ENCODE measurements around the gene NPM3. TPM values are rescaled to one million over a fixed set of nuclear protein-coding genes. Genes with fewer than 3 reads are reported as not detected.

Gene NPM3, protein sequence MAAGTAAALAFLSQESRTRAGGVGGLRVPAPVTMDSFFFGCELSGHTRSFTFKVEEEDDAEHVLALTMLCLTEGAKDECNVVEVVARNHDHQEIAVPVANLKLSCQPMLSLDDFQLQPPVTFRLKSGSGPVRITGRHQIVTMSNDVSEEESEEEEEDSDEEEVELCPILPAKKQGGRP
- 10 to 100 TPM in 5 of 6 donors, 1 to 10 TPM in 1; 8.4 to 22.7 (median 16.8) TPM for total RNA-seq

DNA sequence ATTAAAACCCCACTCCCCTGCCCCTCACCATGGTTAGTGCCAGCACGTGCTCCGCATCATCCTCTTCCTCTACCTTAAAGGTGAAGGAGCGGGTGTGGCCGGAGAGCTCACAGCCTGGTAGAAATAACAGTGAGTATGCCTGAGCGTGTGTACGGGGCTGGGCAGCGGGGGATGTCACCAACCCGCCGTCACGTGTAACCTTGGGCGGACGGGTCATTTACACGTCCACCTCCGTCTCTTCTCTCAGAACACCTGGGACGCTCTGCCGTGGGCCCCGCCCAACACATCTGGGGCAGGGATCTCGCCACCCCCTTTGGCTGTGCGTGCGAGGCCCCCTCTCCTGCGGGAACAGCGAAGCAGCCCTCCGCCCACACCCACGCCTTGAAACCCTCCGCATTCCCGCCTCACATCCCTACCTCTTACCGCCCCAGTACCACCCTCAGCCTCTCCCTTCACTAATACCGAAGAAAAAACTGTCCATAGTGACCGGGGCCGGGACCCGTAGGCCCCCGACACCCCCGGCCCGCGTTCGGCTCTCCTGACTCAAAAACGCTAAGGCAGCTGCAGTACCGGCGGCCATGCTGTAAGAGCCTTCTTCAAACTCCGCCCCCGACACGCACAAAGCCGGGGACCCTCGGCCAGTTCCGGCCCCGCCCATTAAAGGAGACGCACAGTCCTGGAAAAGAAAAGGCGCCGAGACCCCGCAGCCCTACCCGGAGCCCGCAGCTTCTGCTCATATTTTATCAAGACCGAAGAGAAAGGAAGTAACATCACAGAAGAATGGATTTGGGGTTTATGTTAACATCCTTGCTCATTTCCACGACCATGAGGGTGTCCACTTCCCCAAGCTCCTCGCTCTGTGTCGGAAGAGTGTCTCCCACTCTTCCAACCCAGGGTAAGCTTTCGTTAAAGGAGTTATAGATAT is at the start of gene NPM3:
NPM3 (minus strand) TSS at position 636 of the 925 bp plus-strand sequence; CDS start at position 580, 56 bp downstream.
- Histone ChIP-seq H3K27ac (peak within 1 kb of the TSS in 3 of 4 donors; percentile 28 to 65 (median 48)), H3K9me3 (no peaks in the 10 kb centered on the region), H3K36me3 (peaks cover 4 to 41% (median 26%) of the 10 kb centered on the region in 4 donors), H3K4me1 (peaks cover 47 to 59% (median 49%) of the 10 kb centered on the region in 4 donors), H3K4me3 (peak within 1 kb of the TSS; percentile 52 to 67 (median 62)), H3K27me3 (peaks cover 0 to 17% (median 6%) of the 10 kb centered on the region in 4 donors)
- DNase-seq = peak; percentile 83 to 90
- 2 to 3% methylated on average over 33 to 51 of the region's 57 CpGs for WGBS, 2 donors
- peak; percentile 63 to 81 for ATAC-seq (ENCODE audit: low FRiP score in 2 of 2)
- TF ChIP-seq POLR2A (IDR thresholded peaks at IDR 0.05) = peak in 1 of 4 donors; percentile 11
- peak in 1 of 2 donors; percentile 43 for TF ChIP-seq POLR2AphosphoS5 (IDR thresholded peaks at IDR 0.05)
- TF ChIP-seq EP300 (IDR thresholded peaks at IDR 0.05) = no peak

GRCh38 chr10:101832325-101832771 is 49.1 kb upstream of the NPM3 start:
- DNase-seq = no peak
- H3K4me3 ChIP-seq = no peak overlapping the region
- WGBS, 2 donors = 70 to 80% methylated on average over 2 to 4 of the region's 4 CpGs
- no peak for TF ChIP-seq EP300 (IDR thresholded peaks at IDR 0.05)
- ATAC-seq (ENCODE audit: low FRiP score in 2 of 2) = no peak
- H3K27me3 ChIP-seq = no peaks in the 10 kb centered on the region
- no peak overlapping the region for H3K27ac ChIP-seq
- H3K36me3 ChIP-seq = no peaks in the 10 kb centered on the region
- H3K9me3 ChIP-seq = no peaks in the 10 kb centered on the region
- H3K4me1 ChIP-seq = peaks cover 19 to 40% (median 30%) of the 10 kb centered on the region in 4 donors

DNA sequence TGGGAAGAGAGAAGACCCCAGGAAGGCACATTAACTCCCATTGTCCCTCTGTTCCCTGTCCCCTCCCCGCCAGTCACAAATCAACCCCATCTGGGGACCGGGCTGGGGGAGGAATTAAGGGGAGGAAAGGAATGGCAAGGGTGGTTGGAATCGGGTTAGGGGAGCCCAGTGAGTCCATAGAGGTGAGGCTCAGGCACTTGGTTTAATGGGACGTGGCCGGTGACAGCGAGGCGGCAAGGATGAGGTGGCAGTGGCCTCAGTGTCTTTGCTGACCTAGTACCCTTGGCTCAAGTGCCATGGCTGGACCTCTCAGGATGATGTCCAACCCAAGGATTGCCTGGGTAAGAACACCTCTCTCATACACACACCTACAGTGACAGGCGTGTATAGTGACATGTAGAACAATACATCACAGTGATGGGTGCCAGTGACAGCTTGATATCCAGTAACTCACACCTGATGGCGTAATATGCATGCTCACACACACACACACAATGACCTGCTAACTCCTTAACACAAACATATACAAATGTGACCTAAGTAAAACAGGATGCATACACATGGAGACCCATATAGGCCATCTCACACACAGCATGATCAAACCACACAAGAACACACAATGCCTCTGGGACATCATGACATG is 48.0 kb upstream of the NPM3 start:
- no peak for DNase-seq
- WGBS, 2 donors = 44 to 50% methylated on average over 9 of the region's 9 CpGs
- ATAC-seq (ENCODE audit: low FRiP score in 2 of 2) = no peak
- Histone ChIP-seq H3K27ac (peak overlapping the region in 3 of 4 donors; percentile 37 to 69 (median 62)), H3K4me3 (peak overlapping the region; percentile 2 to 66 (median 60)), H3K9me3 (no peaks in the 10 kb centered on the region), H3K36me3 (no peaks in the 10 kb centered on the region), H3K4me1 (peaks cover 22 to 40% (median 30%) of the 10 kb centered on the region in 4 donors), H3K27me3 (no peaks in the 10 kb centered on the region)
- no peak for TF ChIP-seq EP300 (IDR thresholded peaks at IDR 0.05)
- TF ChIP-seq CTCF (IDR thresholded peaks at IDR 0.05) = no peak
- no peak for TF ChIP-seq POLR2A (IDR thresholded peaks at IDR 0.05)
- no peak for TF ChIP-seq POLR2AphosphoS5 (IDR thresholded peaks at IDR 0.05)

GRCh38 chr10:101830322-101831168 is 47.3 kb upstream of the NPM3 start:
- Histone ChIP-seq H3K9me3 (no peaks in the 10 kb centered on the region), H3K27ac (peak overlapping the region; percentile 22 to 69 (median 50)), H3K27me3 (no peaks in the 10 kb centered on the region), H3K36me3 (no peaks in the 10 kb centered on the region), H3K4me1 (peaks cover 22 to 40% (median 30%) of the 10 kb centered on the region in 4 donors), H3K4me3 (peak overlapping the region; percentile 2 to 66 (median 60))
- whole genome bisulfite sequencing, 2 donors = 5 to 6% methylated on average over 12 to 36 of the region's 56 CpGs
- DNase-seq (peak; percentile 93 to 96), ATAC-seq (ENCODE audit: low FRiP score in 2 of 2) (peak; percentile 91 to 92)
- TF ChIP-seq POLR2AphosphoS5 (IDR thresholded peaks at IDR 0.05) = peak in 1 of 2 donors; percentile 35
- TF ChIP-seq POLR2A (IDR thresholded peaks at IDR 0.05) = no peak
- no peak for TF ChIP-seq EP300 (IDR thresholded peaks at IDR 0.05)
- no peak for TF ChIP-seq CTCF (IDR thresholded peaks at IDR 0.05)
